Endothelial cell of hepatic sinusoid (primary cell): ENCODE results near the gene C16orf89.

ENCODE experiments used
- in situ Hi-C: cut with HindIII; loops from 2 replicates; pipeline ENCODE4 v1.10.0; 2017; ENCODE audit warnings: low sequenced_read_pairs

C16orf89 gene

DNA sequence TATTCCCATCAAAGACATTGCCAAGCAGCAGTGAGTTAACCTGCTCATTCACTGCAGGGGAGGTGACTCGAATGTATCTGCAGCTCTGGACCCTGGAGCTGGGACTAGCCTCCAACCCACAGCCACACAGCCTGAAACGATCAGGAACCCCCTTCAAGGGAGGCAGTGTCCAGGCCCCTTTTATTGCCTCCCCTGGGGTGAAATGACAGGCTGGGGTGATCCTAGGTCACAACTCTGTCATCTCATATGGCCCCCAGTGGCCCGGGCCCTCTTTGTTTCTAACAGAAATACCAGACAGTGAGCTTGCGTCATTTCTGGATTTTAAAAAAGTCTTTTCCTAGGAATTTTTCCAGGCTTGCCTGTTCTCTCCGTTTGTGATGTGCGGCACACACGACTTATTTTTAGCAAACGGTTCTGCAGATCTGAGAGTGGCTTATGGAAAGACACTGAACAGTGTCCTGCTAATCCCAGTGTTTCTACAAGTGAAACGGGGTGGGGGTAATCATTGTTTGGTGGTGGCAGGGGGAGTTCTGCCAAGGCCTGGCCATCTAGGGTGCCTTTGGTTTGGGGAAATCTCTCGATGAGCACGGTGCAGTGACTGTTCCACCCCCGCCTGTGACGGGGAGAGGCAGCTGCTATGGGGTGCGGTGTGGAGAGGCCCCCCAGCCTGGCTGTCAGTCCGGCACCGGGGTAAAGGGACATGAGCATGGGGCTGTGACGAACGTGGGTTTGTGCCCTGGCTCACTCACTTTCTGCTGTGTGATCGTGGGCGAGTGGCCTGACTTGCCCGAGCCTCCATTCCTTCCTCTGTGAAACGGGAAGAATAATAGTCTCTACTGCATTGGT, 59.2 kb downstream of the C16orf89 start:
- in situ Hi-C loops, result no loop called here

DNA sequence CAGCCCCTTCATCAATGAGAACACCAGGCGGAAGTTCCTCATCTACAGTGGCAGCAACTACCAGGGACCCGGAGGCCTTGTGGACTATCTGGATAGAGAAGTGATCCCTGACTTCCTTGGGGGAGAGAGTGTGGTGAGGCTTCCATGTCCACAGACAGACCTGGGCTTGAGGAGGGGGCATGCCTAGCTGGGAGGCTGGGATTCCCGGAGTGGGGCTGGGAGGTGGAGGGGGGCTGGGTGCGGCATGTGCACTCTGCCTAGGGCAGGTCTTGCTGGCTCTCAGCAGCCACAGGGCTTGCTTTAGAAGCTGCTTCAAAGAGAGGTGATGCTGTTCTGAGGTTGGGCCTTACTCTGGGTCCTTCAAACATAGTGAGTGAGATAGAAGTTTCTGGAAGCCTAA, 59.8 kb downstream of the C16orf89 start:
- in situ Hi-C loops, result no loop called here

GRCh38 chr16:5004311-5004710, 61.4 kb downstream of the C16orf89 start:
- in situ Hi-C loops, result no loop called here

DNA sequence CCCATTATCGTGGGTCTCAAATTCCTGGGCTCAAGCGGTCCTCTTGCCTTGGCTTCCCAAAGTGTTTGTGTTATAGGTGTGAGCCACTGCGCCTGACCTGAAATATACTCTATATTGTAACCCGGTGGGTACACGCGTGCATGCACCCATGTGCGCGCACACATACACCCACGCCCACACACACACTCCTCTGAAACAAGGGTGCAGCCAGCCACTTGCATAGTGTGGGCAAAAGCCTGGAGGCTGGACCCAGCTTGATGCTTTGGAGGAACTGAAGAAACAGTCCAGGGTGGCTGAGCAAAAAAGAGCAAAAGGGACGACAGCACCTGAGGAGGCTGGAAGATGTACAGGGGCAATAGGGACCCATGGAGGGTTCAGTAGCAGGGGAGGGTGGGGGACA, 61.9 kb downstream of the C16orf89 start:
- in situ Hi-C loops, result no loop called here

DNA sequence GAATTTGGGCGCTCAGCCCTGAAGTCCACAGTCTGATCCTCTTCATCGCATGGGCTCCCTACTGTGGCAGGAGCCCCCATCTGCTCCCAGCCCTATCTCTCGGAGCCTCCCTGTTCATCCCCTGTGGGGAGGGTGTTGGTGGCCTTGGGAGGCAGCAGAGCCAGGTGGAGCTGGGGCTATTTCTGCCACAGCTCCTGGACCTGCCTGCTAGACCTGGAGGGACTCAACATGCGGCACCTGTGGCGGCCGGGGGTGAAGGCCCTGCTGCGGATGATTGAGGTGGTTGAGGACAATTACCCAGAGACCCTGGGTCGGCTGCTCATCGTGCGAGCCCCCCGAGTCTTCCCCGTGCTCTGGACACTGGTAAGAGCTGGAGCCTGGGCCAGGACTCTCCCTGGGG, 62.5 kb downstream of the C16orf89 start:
- in situ Hi-C loops, result no loop called here

DNA sequence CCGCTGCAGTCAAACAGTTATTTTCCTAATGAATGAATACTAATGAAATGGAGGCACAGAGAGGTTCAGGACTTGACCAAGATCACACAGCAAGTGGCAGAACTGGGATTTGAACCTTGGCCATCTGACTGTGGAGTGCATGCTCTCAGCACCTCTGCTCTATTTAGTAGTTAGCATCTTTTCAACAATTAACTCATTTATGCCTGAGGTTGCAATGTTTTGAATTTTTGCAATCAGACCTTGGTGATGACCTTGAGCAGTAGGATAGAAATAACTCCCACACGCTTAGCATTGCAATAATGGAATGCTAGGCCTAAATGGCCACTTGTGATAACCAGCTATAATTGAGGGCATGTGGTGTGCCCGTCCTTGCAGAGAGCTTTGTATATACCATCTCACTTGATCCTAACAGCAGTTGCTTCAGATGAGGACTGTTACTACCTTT, 63.0 kb downstream of the C16orf89 start:
- in situ Hi-C loops, result no loop called here

DNA sequence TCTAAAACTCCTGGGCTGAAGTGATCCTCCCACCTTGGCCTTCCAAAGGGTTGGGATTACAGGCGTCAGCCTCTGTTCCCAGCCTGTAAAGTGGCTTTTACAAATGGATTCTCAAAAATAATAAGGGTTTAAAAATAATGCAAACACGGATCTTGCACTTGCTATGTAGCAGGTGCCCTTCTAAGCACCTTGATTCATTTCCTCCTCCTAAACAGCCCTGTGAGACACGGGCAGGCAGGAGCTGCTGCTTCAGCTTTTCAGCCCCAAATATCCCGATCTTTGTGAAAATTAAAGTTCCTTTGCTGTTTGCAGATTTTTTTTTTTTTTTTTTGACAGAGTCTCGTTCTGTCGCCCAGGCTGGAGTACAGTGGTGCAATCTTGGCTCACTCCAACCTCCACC, 63.8 kb downstream of the C16orf89 start:
- in situ Hi-C loops, result no loop called here

DNA sequence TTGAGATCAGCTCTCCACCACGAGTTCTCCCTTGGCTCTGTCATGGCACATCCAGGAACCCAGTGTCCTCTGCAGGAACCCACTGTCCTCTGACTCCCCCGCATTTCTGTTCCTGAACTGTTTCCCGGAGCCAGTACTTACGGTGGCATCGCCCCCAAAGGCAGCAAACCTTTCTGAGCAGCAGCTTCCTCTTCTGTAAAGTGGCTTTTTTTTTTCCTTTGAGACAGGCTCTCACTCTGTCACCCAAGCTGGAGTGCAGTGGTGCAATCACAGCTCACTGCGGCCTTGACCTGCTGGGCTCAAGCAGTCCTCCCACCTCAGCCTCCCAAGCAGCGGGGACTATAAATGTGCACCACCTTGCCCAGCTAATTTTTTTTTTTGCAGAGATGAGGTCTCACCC, 64.2 kb downstream of the C16orf89 start:
- in situ Hi-C loops, result no loop called here

- in situ Hi-C loops, result no loop called here
These were observed 65.2 kb downstream of the C16orf89 start for GRCh38 chr16:5000573-5001001.

DNA sequence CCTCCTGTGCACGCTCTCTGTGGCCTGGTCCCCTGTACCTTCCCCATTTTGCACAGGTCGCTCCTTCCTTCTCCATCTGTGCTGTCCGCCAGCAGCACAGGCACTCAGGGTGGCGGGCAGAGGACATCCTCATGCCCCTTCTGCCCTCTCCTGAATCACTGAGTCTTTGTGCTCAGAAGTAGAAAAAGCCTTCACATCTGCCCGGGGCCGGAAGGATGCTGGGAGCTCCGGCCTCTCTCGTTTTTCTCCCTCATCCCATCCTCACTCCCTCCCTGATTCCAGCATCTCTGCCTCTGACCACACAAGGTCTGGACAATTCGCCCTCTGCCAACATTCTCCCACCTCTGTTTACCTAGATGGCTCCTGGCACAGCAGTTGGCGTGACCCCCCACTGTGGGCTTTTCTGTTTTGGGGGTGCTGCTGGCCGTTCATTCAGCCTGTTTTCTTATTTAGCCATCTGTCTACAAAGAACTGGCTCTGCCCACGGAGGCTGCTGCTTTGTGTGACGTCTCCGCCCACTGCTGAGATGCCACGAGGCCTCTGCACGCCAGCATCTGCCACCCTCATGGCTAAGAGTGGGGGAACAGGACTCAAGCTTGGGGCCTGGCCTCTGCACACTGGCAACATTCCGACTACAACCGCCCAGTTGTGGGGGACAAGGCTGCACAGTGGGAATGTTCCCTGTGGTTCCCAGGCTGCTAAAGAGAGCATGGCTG, 70.9 kb downstream of the C16orf89 start:
- in situ Hi-C loops, result no loop called here
